A549 (cell line): ENCODE measurements around the gene IL6ST. TPM values are rescaled to one million over a fixed set of nuclear protein-coding genes. Genes with fewer than 3 reads are reported as not detected.

Experiments
- ATAC-seq, 2 experiments: fragments of 200-7000 bp in 1 of 2; fragments of >200 bp in 1 of 2; cut with Nextera tagmentation in 1 of 2; cut with Tn5 transposase in 1 of 2; 3 replicates each; pipeline versions ENCODE4 v1.8.0 to v1.9.1; 2018 to 2020; ENCODE audit warnings: mild to moderate bottlenecking in 1 of 2, moderate library complexity in 1 of 2
- CTCF ChIA-PET: fragments of 300-600 bp; sonication (Branson Sonifier 250); formaldehyde crosslinking; extraction: SDS; loops from one replicate; lab custom pipeline; 2021; ENCODE audit warnings: antibody characterized with exemption, inconsistent platforms; lab: Yijun Ruan, JAX
- POLR2A ChIA-PET: fragments of 350-600 bp; formaldehyde crosslinking; extraction: SDS; loops from one replicate; lab custom pipeline; 2021; ENCODE audit warnings: antibody characterized with exemption, inconsistent platforms; lab: Yijun Ruan, JAX
- DNase-seq, 2 experiments: peaks; one replicate each; pipeline versions ENCODE4 v3.0.0 to v3.0.0-alpha.2; 2011 to 2016; ENCODE audit warnings: low read depth in 1 of 2, low spot score in 1 of 2
- FAIRE-seq: peaks from 2 replicates; lab custom pipeline; 2011; peaks lifted over from hg19 to GRCh38; lab: Jason Lieb, UNC
- H3K27ac ChIP-seq, 2 experiments: fragments of >200 bp; sonication (Bioruptor Twin); formaldehyde crosslinking; 3 replicates each; pipeline ENCODE4 v1.5.1; 2016 to 2017
- H3K4me1 ChIP-seq: fragments of >200 bp; sonication (Bioruptor Twin); formaldehyde crosslinking; 3 replicates; pipeline ENCODE4 v1.6.1; 2016
- H3K4me2 ChIP-seq: fragments of >200 bp; sonication (Bioruptor Twin); formaldehyde crosslinking; 3 replicates; pipeline ENCODE4 v1.6.1; 2016
- H3K4me3 ChIP-seq: fragments of >200 bp; sonication (Bioruptor Twin); formaldehyde crosslinking; 3 replicates; pipeline ENCODE4 v1.5.1; 2016
- H3K9me3 ChIP-seq: fragments of >200 bp; sonication (Bioruptor Twin); formaldehyde crosslinking; 3 replicates; pipeline ENCODE4 v1.6.1; 2016
- EP300 ChIP-seq, 2 experiments: fragments of >200 bp; sonication (Bioruptor Twin); formaldehyde crosslinking; IDR thresholded peaks; 2 replicates in 1 of 2; 3 replicates in 1 of 2; pipeline ENCODE4 v1.6.1; 2016 to 2017
- ESRRA ChIP-seq: fragments of 150-350 bp; IDR thresholded peaks from 2 replicates; pipeline ENCODE4 v1.6.1; 2014; ENCODE audit warnings: mild to moderate bottlenecking, low read length, borderline replicate concordance
- FOSB ChIP-seq: fragments of 250-450 bp; sonication (Bioruptor Pico); IDR thresholded peaks from 2 replicates; pipeline ENCODE4 v1.5.0; 2020; ENCODE audit warnings: mild to moderate bottlenecking, moderate library complexity
- FOSL2 ChIP-seq, 2 experiments: fragments of 450-650 bp in 1 of 2; fragments of >200 bp in 1 of 2; sonication (Bioruptor Twin) in 1 of 2; formaldehyde crosslinking; IDR thresholded peaks; 2 replicates each; pipeline versions ENCODE4 v1.5.0 to v1.6.1; 2016 to 2020; ENCODE audit warnings: mild to moderate bottlenecking in 1 of 2, moderate library complexity in 1 of 2
- GATA3 ChIP-seq: IDR thresholded peaks from 2 replicates; pipeline ENCODE4 v1.6.1; 2012; ENCODE audit warnings: borderline replicate concordance
- JUN ChIP-seq, 2 experiments: fragments of >200 bp; sonication (Bioruptor Twin); formaldehyde crosslinking; IDR thresholded peaks; 2 replicates in 1 of 2; 3 replicates in 1 of 2; pipeline ENCODE4 v1.6.1; 2016 to 2017
- NPAS2 ChIP-seq: fragments of 250-450 bp; sonication (Bioruptor Pico); IDR thresholded peaks from 2 replicates; pipeline ENCODE4 v1.8.0; 2022; ENCODE audit warnings: mild to moderate bottlenecking, moderate library complexity, borderline replicate concordance
- RARB ChIP-seq: fragments of 250-450 bp; sonication (Bioruptor Pico); IDR thresholded peaks from 2 replicates; pipeline ENCODE4 v1.8.0; 2021; ENCODE audit warnings: mild to moderate bottlenecking, moderate library complexity
- WGBS: methylation state at CpG from one replicate; pipeline ENCODE4 v1.1.6; 2017; ENCODE audit errors: missing lambda C conversion rate; 5-methylcytosine and 5-hydroxymethylcytosine counted together
- polyA plus RNA-seq, 4 experiments: library from polyadenylated mRNA; depleted of rRNA in 3 of 4; stranded (reverse); fragments of >200 nt; fragmentation: RNase III in 1 of 4; extraction: RNeasy Plus Mini Kit Qiagen cat#74134 plus additional on column Dnase treatment in 1 of 4; gene quantifications; 2 replicates in 3 of 4; 3 replicates in 1 of 4; pipeline ENCODE4 v1.2.3, GENCODE V29; 2011 to 2017
- TF ChIP-seq, protein P1 (sequence below): fragments of 250-450 bp; sonication (Bioruptor Pico); IDR thresholded peaks from 2 replicates; pipeline ENCODE4 v1.5.0; 2021; ENCODE audit warnings: mild to moderate bottlenecking, moderate library complexity, borderline replicate concordance
- TF ChIP-seq, protein P2 (sequence below): fragments of 250-450 bp; sonication (Bioruptor Pico); IDR thresholded peaks from 2 replicates; pipeline ENCODE4 v1.5.0; 2020; ENCODE audit warnings: low read depth, mild to moderate bottlenecking, moderate library complexity

The IL6ST gene
- polyA plus RNA-seq, 2 of the 4 experiments (the other 2 are of a cell fraction): 46.2 to 183 TPM

DNA sequence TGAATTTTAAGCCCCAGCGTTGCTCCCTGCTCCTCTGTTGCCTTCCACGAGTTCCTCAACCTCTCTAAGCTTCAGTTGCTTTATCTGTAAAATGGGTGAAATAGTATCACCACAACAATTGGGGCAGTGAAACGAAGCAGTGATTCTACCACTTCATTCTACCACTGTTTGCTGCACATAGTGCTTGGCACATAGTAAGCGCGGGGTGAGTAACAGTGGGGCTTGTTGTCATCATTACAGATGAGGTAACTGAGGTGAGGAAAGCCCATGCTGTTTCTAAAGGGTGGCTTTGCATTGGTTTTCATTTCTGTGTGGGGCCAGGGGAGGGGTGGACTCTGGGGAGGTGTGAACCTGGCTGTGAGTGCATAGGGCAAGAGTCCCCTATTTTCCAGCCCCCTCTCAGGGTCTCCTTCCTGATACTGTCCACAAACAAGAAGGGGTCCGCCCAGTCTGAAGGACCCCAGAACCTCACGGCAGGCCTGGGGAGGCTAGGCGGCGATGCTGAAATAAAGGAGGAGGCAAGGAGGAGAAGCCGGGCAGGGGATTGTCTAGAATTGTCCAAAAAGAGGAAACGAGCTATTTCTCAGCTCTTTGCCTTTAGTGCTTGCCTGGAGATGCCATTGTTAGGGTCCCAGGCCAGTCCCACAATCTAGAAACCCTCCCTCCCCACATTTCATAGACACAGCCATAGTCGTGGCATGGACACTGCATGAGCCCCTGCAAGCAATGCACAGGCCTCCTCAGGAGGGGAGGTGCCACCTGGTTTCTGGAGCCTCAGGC is 65.6 kb downstream of the IL6ST start:
- Histone ChIP-seq H3K4me3 (no peak overlapping the region), H3K4me1 (peaks cover 57% of the 10 kb centered on the region), H3K4me2 (no peak overlapping the region), H3K27ac (peak overlapping the region; percentile 87 to 93; a peak in 5 of 6 replicates)
- no peak for FAIRE-seq
- DNase-seq: no peak
- POLR2A ChIA-PET: no interaction called here
- CTCF ChIA-PET: interaction anchor here (0.7 to 1.0 kb wide), 3 partner anchors 173 to 910 kb away, joined by 3 to 4 read pairs (median 3); no protein-coding TSS in a partner anchor
- 83% methylated on average over 12 of the region's 12 CpGs for WGBS
- TF ChIP-seq ESRRA: no peak
- TF ChIP-seq, all 56 proteins: peak for 0
- no peaks in the 10 kb centered on the region for H3K9me3 ChIP-seq
- ATAC-seq: no peak

DNA sequence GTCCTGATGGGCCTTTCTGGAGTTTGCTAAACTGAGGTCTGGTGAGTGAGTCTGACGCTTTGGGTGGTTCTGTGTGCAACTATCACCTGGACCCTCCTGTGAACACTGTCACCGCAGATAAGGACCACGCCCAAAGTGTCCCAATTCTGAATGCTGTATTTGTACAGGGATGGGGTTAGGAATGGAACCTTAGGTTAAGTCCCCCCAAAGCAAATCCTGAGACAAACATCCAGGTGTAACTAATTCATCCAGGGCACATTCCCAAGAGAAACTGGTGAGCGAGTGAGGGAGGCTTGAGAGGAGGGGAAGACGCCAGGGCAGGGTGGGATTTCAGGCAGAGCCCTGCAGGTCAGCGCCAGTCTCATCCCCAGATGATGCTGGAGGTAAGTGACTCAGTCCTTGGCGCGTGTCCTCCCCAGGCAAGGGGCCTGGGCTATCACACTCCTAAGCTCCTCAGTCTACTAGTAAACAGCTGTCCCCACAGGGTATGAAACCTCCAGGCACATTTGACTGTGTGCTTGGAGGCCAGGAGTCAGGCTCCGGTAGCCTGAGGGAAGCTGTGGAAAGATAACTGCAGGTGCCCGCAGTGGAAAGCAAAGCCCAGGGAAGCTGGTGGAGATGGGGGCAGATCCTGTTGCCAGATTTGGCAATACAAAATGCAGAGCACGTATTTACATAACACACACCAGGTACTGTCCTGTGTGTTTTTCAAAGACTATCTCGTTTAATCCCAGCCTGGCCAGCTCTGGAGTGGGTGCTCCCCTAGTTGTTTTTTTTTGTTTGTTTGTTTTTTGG is 66.7 kb downstream of the IL6ST start:
- DNase-seq (no peak), FAIRE-seq (no peak), ATAC-seq (0 out of 6 replicates have a peak, but pooled peaks of 1 of the 2 experiments have one; percentile 12)
- Histone ChIP-seq H3K9me3 (no peaks in the 10 kb centered on the region), H3K4me1 (peaks cover 45% of the 10 kb centered on the region), H3K27ac (peak overlapping the region; percentile 63 to 82), H3K4me3 (no peak overlapping the region), H3K4me2 (no peak overlapping the region)
- TF ChIP-seq FOSL2 (IDR thresholded peaks at IDR 0.05) (no peak), FOSL2 (CRISPR knock-in tag; IDR thresholded peaks at IDR 0.05) (no peak)
- CTCF ChIA-PET: interaction anchor here (0.7 kb wide), 1 partner anchor 911 kb away, joined by 3 read pairs; no protein-coding TSS in a partner anchor
- POLR2A ChIA-PET: no interaction called here
- 74% methylated on average over 12 of the region's 12 CpGs for WGBS

DNA sequence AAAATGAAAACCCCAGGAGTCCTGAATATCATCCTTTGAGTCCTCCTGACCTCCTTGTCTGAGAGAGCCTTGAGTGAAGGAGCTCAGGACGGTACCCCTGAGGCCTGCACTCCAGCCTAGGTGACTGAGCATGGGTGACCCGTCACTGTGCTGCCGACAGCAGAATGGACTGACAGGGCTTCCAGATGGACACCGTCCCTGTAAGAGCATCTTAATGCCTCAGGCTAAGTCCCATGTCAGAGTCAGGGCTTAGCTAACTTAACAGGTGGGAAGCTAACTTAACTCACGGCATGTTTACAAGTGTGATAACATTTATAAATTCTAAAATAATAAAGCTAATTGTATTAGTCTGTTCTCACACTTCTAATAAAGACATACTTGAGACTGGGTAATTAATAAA is 68.3 kb downstream of the IL6ST start:
- ChIA-PET CTCF (interaction anchor here (1.7 kb wide), 1 partner anchor 10 kb away, joined by 12 read pairs; no protein-coding TSS in a partner anchor), POLR2A (no interaction called here)
- peak overlapping the region; percentile 61 to 82 for H3K27ac ChIP-seq
- FAIRE-seq (no peak), DNase-seq (no peak), ATAC-seq (no peak)
- no peak overlapping the region for H3K4me2 ChIP-seq
- H3K4me3 ChIP-seq: no peak overlapping the region
- peaks cover 30% of the 10 kb centered on the region for H3K4me1 ChIP-seq
- 90% methylated on average over 5 of the region's 5 CpGs for WGBS
- H3K9me3 ChIP-seq: no peaks in the 10 kb centered on the region
- TF ChIP-seq, protein P1, sequence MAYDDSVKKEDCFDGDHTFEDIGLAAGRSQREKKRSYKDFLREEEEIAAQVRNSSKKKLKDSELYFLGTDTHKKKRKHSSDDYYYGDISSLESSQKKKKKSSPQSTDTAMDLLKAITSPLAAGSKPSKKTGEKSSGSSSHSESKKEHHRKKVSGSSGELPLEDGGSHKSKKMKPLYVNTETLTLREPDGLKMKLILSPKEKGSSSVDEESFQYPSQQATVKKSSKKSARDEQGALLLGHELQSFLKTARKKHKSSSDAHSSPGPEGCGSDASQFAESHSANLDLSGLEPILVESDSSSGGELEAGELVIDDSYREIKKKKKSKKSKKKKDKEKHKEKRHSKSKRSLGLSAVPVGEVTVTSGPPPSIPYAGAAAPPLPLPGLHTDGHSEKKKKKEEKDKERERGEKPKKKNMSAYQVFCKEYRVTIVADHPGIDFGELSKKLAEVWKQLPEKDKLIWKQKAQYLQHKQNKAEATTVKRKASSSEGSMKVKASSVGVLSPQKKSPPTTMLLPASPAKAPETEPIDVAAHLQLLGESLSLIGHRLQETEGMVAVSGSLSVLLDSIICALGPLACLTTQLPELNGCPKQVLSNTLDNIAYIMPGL (CRISPR knock-in tag): no peak
- TF ChIP-seq FOSB (CRISPR knock-in tag) (no peak), NPAS2 (CRISPR knock-in tag) (no peak)

DNA sequence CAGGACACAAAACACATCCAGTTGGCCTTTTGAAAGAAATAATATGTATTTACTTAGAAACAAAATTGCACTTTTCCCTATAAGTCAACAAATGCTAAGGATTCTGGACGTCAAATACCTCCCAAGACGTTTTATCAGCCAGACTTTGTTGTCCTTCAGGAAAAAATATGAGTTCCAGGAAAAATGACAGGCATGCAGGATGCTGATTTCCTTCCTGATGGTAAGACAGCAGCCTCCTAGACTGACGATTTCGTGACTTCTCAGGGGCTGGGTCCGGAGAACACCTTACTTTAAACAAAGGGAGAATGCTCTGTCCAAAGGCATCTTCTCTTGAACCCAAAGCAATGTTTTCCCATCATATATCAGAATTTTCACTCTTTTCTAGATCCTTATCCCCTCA is 69.1 kb downstream of the IL6ST start:
- ChIA-PET CTCF (interaction anchor here (0.6 to 1.7 kb wide), 2 partner anchors 10 to 11 kb away, joined by 3 to 12 read pairs; no protein-coding TSS in a partner anchor), POLR2A (no interaction called here)
- WGBS: 19% methylated on average over 5 of the region's 5 CpGs
- H3K27ac ChIP-seq: peak overlapping the region; percentile 61 to 82
- no peaks in the 10 kb centered on the region for H3K9me3 ChIP-seq
- H3K4me3 ChIP-seq: no peak overlapping the region
- peaks cover 26% of the 10 kb centered on the region for H3K4me1 ChIP-seq
- TF ChIP-seq RARB (CRISPR knock-in tag) (no peak), GATA3 (peak; percentile 58), EP300 (IDR thresholded peaks at IDR 0.05) (peak; percentile 81 to 87; a peak in 4 of 5 replicates), JUN (IDR thresholded peaks at IDR 0.05) (peak; percentile 44 to 60; a peak in 3 of 5 replicates)
- TF ChIP-seq, protein P2, sequence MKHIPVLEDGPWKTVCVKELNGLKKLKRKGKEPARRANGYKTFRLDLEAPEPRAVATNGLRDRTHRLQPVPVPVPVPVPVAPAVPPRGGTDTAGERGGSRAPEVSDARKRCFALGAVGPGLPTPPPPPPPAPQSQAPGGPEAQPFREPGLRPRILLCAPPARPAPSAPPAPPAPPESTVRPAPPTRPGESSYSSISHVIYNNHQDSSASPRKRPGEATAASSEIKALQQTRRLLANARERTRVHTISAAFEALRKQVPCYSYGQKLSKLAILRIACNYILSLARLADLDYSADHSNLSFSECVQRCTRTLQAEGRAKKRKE (CRISPR knock-in tag): no peak
- ATAC-seq: peak in 1 of 2 experiments; percentile 28; a peak in 2 of 6 replicates
- peak overlapping the region; percentile 23 for H3K4me2 ChIP-seq
- FAIRE-seq: no peak
- DNase-seq: peak in 1 of 2 experiments; percentile 79
